ENCODE data around the gene SRSF2. TPM values are rescaled to one million over a fixed set of nuclear protein-coding genes. Genes with fewer than 3 reads are reported as not detected.
A peak's percentile ranks its signal among the peaks of the same experiment; 100 is the strongest.

SRSF2 gene
- total and polyA plus RNA-seq, 9 of the 15 experiments (the other 6 are each of a cell fraction or from before 2014, with no cell fraction given): 161 to 583 (median 393) TPM

DNA sequence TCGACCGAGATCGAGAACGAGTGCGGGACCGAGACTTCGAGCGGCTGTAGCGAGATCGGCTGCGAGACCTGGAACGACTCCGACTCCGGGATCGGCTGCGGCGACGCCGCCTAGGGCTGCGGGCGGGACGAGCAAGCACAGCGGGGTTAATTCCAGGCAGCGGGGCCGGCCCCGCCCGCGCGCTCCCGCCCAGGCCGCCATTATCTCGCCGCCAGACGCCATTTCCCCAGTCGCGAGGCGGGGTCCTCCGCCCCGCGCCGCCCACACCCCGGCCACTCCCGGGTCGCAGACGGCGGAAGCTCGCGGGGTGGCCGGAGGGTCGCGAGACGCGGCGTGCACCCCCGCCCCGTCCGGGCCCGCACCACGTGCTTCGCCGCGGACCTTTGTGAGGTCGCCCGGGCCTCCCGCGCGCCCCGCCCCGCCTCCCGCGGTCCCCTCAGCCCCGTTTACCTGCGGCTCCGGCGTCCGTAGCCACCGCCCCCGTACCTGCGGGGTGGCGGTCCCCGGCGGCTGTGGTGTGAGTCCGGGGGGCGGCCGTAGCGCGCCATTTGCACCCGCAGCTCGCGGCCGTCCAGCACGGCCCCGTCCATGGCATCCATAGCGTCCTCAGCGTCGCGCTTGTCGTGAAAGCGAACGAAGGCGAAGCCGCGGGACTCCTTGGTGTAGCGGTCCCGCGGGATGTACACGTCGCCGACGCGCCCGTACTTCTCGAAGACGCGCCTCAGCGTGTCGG is 616 bp downstream of the SRSF2 start (continued):
- TF ChIP-seq, protein P1, sequence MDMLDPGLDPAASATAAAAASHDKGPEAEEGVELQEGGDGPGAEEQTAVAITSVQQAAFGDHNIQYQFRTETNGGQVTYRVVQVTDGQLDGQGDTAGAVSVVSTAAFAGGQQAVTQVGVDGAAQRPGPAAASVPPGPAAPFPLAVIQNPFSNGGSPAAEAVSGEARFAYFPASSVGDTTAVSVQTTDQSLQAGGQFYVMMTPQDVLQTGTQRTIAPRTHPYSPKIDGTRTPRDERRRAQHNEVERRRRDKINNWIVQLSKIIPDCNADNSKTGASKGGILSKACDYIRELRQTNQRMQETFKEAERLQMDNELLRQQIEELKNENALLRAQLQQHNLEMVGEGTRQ (CRISPR knock-in tag; IDR thresholded peaks at IDR 0.05): no peak
- TF ChIP-seq, protein P2, sequence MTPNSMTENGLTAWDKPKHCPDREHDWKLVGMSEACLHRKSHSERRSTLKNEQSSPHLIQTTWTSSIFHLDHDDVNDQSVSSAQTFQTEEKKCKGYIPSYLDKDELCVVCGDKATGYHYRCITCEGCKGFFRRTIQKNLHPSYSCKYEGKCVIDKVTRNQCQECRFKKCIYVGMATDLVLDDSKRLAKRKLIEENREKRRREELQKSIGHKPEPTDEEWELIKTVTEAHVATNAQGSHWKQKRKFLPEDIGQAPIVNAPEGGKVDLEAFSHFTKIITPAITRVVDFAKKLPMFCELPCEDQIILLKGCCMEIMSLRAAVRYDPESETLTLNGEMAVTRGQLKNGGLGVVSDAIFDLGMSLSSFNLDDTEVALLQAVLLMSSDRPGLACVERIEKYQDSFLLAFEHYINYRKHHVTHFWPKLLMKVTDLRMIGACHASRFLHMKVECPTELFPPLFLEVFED (CRISPR knock-in tag; conservative IDR thresholded peaks at IDR 0.05): peak; percentile 85; the same call in 1 of the 2 replicates
- TF ChIP-seq ZNF133 (CRISPR knock-in tag; IDR thresholded peaks at IDR 0.05) (no peak), RBM39 (optimal IDR thresholded peaks at IDR 0.05; ENCODE audit: low read depth, low read length) (no peak), EWSR1 (IDR thresholded peaks at IDR 0.05; ENCODE audit: borderline replicate concordance, low read depth, partially characterized antibody) (no peak), TCF7L2 (IDR thresholded peaks at IDR 0.05; ENCODE audit: low read depth, low read length) (no peak), ETV6 (IDR thresholded peaks at IDR 0.05; ENCODE audit: borderline replicate concordance in 1 of 2, low read depth in 2 of 2, low read length in 1 of 2) (no peak), ETV6 (CRISPR knock-in tag; IDR thresholded peaks at IDR 0.05; ENCODE audit: borderline replicate concordance) (no peak), POU5F1 (IDR thresholded peaks at IDR 0.05; ENCODE audit: borderline replicate concordance, low read depth, low read length, partially characterized antibody) (no peak), PHTF2 (CRISPR knock-in tag; IDR thresholded peaks at IDR 0.05) (no peak), SPI1 (IDR thresholded peaks at IDR 0.05; ENCODE audit: borderline replicate concordance, low read depth, low read length) (no peak), GTF2E2 (tag; IDR thresholded peaks at IDR 0.05) (no peak), MAFG (tag; conservative IDR thresholded peaks at IDR 0.05) (no peak), IFI16 (CRISPR knock-in tag; IDR thresholded peaks at IDR 0.05) (no peak), SMAD3 (CRISPR knock-in tag; conservative IDR thresholded peaks at IDR 0.05) (0 out of 2 replicates have a peak, but pooled peaks have one; percentile 72), KAT2B (IDR thresholded peaks at IDR 0.05; ENCODE audit: low read depth, low read length) (no peak)
- TF ChIP-seq, protein P3, sequence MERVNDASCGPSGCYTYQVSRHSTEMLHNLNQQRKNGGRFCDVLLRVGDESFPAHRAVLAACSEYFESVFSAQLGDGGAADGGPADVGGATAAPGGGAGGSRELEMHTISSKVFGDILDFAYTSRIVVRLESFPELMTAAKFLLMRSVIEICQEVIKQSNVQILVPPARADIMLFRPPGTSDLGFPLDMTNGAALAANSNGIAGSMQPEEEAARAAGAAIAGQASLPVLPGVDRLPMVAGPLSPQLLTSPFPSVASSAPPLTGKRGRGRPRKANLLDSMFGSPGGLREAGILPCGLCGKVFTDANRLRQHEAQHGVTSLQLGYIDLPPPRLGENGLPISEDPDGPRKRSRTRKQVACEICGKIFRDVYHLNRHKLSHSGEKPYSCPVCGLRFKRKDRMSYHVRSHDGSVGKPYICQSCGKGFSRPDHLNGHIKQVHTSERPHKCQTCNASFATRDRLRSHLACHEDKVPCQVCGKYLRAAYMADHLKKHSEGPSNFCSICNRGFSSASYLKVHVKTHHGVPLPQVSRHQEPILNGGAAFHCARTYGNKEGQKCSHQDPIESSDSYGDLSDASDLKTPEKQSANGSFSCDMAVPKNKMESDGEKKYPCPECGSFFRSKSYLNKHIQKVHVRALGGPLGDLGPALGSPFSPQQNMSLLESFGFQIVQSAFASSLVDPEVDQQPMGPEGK (CRISPR knock-in tag; IDR thresholded peaks at IDR 0.05; ENCODE audit: borderline replicate concordance): no peak
- TF ChIP-seq, protein P4, sequence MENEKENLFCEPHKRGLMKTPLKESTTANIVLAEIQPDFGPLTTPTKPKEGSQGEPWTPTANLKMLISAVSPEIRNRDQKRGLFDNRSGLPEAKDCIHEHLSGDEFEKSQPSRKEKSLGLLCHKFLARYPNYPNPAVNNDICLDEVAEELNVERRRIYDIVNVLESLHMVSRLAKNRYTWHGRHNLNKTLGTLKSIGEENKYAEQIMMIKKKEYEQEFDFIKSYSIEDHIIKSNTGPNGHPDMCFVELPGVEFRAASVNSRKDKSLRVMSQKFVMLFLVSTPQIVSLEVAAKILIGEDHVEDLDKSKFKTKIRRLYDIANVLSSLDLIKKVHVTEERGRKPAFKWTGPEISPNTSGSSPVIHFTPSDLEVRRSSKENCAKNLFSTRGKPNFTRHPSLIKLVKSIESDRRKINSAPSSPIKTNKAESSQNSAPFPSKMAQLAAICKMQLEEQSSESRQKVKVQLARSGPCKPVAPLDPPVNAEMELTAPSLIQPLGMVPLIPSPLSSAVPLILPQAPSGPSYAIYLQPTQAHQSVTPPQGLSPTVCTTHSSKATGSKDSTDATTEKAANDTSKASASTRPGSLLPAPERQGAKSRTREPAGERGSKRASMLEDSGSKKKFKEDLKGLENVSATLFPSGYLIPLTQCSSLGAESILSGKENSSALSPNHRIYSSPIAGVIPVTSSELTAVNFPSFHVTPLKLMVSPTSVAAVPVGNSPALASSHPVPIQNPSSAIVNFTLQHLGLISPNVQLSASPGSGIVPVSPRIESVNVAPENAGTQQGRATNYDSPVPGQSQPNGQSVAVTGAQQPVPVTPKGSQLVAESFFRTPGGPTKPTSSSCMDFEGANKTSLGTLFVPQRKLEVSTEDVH (IDR thresholded peaks at IDR 0.05; ENCODE audit: low read depth, partially characterized antibody): no peak
- TF ChIP-seq, protein P5, sequence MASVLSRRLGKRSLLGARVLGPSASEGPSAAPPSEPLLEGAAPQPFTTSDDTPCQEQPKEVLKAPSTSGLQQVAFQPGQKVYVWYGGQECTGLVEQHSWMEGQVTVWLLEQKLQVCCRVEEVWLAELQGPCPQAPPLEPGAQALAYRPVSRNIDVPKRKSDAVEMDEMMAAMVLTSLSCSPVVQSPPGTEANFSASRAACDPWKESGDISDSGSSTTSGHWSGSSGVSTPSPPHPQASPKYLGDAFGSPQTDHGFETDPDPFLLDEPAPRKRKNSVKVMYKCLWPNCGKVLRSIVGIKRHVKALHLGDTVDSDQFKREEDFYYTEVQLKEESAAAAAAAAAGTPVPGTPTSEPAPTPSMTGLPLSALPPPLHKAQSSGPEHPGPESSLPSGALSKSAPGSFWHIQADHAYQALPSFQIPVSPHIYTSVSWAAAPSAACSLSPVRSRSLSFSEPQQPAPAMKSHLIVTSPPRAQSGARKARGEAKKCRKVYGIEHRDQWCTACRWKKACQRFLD (CRISPR knock-in tag; IDR thresholded peaks at IDR 0.05): peak; percentile 93

All from K562 (cell line).